ENCODE measurements around the gene ZNF385C. TPM values are rescaled to one million over a fixed set of nuclear protein-coding genes. Genes with fewer than 3 reads are reported as not detected.
A peak's percentile ranks its signal among the peaks of the same experiment; 100 is the strongest.

Gene ZNF385C
- total RNA-seq, 1 experiment from 2014 or later, result 4.0 TPM

GRCh38 chr17:42111871-42112551, 13.7 kb upstream of the ZNF385C start:
- peak overlapping the region; percentile 80 for H3K4me3 Mint-ChIP-seq (ENCODE audit: low read depth, unreplicated experiment)
- peak overlapping the region; percentile 88 for H3K27ac Mint-ChIP-seq (ENCODE audit: unreplicated experiment)
- H3K27me3 Mint-ChIP-seq (ENCODE audit: unreplicated experiment), result no peaks in the 10 kb centered on the region
- TF ChIP-seq CTCF (IDR thresholded peaks at IDR 0.05; ENCODE audit: unreplicated experiment), result no peak
- H3K9me3 Mint-ChIP-seq (ENCODE audit: low read depth, unreplicated experiment), result no peaks in the 10 kb centered on the region
- peaks cover 7% of the 10 kb centered on the region for H3K4me1 Mint-ChIP-seq (ENCODE audit: low read depth, unreplicated experiment)
- intact Hi-C loops (cut with micrococcal nuclease; ENCODE audit: unreplicated experiment), result loop anchor here (10.0 kb wide), 1 partner anchor 293 kb away; no protein-coding TSS in a partner anchor
- BruUV-seq (replicated peaks), result TSS peak; percentile 75
- CTCF ChIA-PET, result interaction anchor here (0.6 to 2.7 kb wide), 19 partner anchors 9 to 366 kb away, joined by 3 to 18 read pairs (median 3); partner anchors contain the start of genes DNAJC7, NKIRAS2 and ODAD4
- DNase-seq, result peak; percentile 54
- peaks cover 61% of the 10 kb centered on the region for H3K36me3 Mint-ChIP-seq (ENCODE audit: insufficient read depth, unreplicated experiment)

GRCh38 chr17:42111265-42111636, 13.0 kb upstream of the ZNF385C start:
- DNase-seq, result no peak
- no peaks in the 10 kb centered on the region for H3K27me3 Mint-ChIP-seq (ENCODE audit: unreplicated experiment)
- CTCF ChIA-PET, result interaction anchor here (1.1 to 1.9 kb wide), 4 partner anchors 31 to 152 kb away, joined by 3 to 6 read pairs (median 3); partner anchors contain the start of gene DNAJC7
- no peak overlapping the region for H3K4me3 Mint-ChIP-seq (ENCODE audit: low read depth, unreplicated experiment)
- BruUV-seq (replicated peaks), result no TSS peak
- no peak for TF ChIP-seq CTCF (IDR thresholded peaks at IDR 0.05; ENCODE audit: unreplicated experiment)
- peaks cover 56% of the 10 kb centered on the region for H3K36me3 Mint-ChIP-seq (ENCODE audit: insufficient read depth, unreplicated experiment)
- H3K27ac Mint-ChIP-seq (ENCODE audit: unreplicated experiment), result no peak overlapping the region
- H3K9me3 Mint-ChIP-seq (ENCODE audit: low read depth, unreplicated experiment), result no peaks in the 10 kb centered on the region
- peaks cover 7% of the 10 kb centered on the region for H3K4me1 Mint-ChIP-seq (ENCODE audit: low read depth, unreplicated experiment)
- intact Hi-C loops (cut with micrococcal nuclease; ENCODE audit: unreplicated experiment), result loop anchor here (10.0 kb wide), 1 partner anchor 294 kb away; no protein-coding TSS in a partner anchor

DNA sequence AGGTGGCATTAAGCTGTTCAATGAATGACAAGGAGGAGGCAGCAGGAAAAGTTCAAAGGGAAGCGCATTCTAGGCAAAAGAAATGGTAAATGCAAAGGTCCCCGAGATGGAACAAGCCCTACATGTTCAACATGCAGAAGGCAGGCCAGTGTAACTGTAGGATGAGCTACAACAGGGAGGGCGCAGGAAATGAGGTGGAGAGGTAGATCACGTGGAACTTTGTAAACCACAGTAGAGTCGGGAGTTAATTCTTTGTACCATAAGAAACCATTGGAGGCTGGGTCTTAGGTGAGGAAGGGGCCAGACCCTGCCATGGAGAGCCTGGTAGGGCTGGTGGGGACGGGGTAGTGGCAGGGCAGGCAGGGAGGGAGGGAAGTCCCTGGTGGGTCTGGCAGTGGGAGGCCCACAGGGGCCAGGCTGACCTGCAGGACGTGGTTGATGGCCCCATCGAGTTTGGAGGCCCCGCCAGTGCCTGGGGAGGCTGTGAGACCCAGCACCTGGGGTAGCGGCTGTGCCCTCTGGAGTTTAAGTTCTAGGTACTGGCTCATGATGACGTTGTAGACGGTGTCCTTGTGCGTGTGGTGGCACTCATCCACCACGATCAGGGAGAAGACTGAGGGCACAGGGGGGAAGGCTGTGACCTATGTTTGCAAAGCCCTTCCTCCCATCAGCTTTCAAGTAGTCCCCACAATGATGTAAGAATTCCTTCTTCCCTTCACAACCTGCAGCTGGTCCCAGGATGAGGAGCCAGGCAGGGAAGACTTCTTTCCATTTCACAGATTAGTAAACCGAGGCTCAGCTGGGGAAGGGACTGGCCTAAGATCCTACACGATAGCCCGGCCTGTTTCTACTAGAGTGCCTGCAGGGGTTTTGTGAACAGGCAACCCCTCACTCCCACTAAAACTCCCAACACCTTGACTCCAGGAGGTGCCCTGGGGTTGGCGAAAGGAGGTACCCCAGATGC, 12.3 kb upstream of the ZNF385C start:
- Mint-ChIP-seq H3K4me3 (ENCODE audit: low read depth, unreplicated experiment) (no peak overlapping the region), H3K27ac (ENCODE audit: unreplicated experiment) (no peak overlapping the region), H3K4me1 (ENCODE audit: low read depth, unreplicated experiment) (peaks cover 7% of the 10 kb centered on the region), H3K36me3 (ENCODE audit: insufficient read depth, unreplicated experiment) (peaks cover 50% of the 10 kb centered on the region), H3K9me3 (ENCODE audit: low read depth, unreplicated experiment) (no peaks in the 10 kb centered on the region), H3K27me3 (ENCODE audit: unreplicated experiment) (no peaks in the 10 kb centered on the region)
- no TSS peak for BruUV-seq (replicated peaks)
- TF ChIP-seq CTCF (IDR thresholded peaks at IDR 0.05; ENCODE audit: unreplicated experiment), result no peak
- no peak for DNase-seq
- intact Hi-C loops (cut with micrococcal nuclease; ENCODE audit: unreplicated experiment), result loop anchor here (10.0 kb wide), 1 partner anchor 294 kb away; no protein-coding TSS in a partner anchor
- CTCF ChIA-PET, result interaction anchor here (0.6 to 1.2 kb wide), 2 partner anchors 30 to 1427 kb away, joined by 3 read pairs; no protein-coding TSS in a partner anchor

DNA sequence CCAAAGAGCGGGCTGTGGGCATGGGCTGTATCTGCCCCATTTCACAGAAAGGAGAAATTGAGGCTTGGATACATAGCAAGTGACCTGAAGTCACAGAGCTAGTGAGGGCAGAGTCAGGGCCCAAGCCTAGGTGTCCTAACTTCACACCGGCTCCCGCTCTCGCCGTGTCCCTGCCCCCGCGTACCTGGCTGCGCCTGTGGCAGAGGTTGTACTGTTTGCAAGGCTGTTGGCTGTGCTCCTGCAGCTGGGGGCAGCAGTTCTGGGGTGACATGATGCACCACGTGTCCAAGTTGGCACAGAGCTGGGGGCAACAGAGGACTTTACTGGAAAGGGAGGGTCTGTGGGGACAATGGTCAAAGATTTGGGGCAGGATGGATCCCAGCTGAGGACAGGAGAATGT, 10.8 kb upstream of the ZNF385C start:
- H3K4me3 Mint-ChIP-seq (ENCODE audit: low read depth, unreplicated experiment), result no peak overlapping the region
- peaks cover 7% of the 10 kb centered on the region for H3K4me1 Mint-ChIP-seq (ENCODE audit: low read depth, unreplicated experiment)
- peaks cover 36% of the 10 kb centered on the region for H3K36me3 Mint-ChIP-seq (ENCODE audit: insufficient read depth, unreplicated experiment)
- CTCF ChIA-PET, result interaction anchor here (0.5 kb wide), 1 partner anchor 26 kb away, joined by 3 read pairs; no protein-coding TSS in a partner anchor
- BruUV-seq (replicated peaks), result no TSS peak
- H3K27me3 Mint-ChIP-seq (ENCODE audit: unreplicated experiment), result no peaks in the 10 kb centered on the region
- no peak overlapping the region for H3K27ac Mint-ChIP-seq (ENCODE audit: unreplicated experiment)
- intact Hi-C loops (cut with micrococcal nuclease; ENCODE audit: unreplicated experiment), result no loop called here
- H3K9me3 Mint-ChIP-seq (ENCODE audit: low read depth, unreplicated experiment), result no peaks in the 10 kb centered on the region
- TF ChIP-seq CTCF (IDR thresholded peaks at IDR 0.05; ENCODE audit: unreplicated experiment), result no peak
- no peak for DNase-seq
